ENCODE results near the gene PKN1.

PKN1 gene

GRCh38 chr19:14412996-14413692 lies 20.0 kb upstream of the PKN1 start:
- no CpG with 5 or more reads among the region's 15 CpGs for whole genome bisulfite sequencing (ENCODE audit: extremely low coverage, insufficient coverage, low lambda C conversion rate)
- Histone ChIP-seq H3K79me1 (ENCODE audit: low read length) (peaks cover 21% of the 10 kb centered on the region), H3K79me2 (ENCODE audit: control insufficient read depth, insufficient read depth, low read length) (peaks cover 62% of the 10 kb centered on the region), H3K27me3 (ENCODE audit: insufficient read depth, low read length, poor library complexity) (no peaks in the 10 kb centered on the region), H2AK5ac (ENCODE audit: low read length) (no peak overlapping the region), H3K23ac (ENCODE audit: low read length) (no peak overlapping the region), H3K56ac (ENCODE audit: low read length) (no peak overlapping the region), H2BK5ac (ENCODE audit: low read length) (no peak overlapping the region), H3K4me2 (ENCODE audit: low read length) (no peak overlapping the region), H3K4me1 (ENCODE audit: control insufficient read depth, low read depth, low read length) (no peaks in the 10 kb centered on the region), H4K8ac (ENCODE audit: low read depth, low read length) (no peak overlapping the region), H3K18ac (ENCODE audit: low read length) (no peak overlapping the region), H4K5ac (ENCODE audit: low read length) (no peak overlapping the region), H2BK120ac (ENCODE audit: low read depth, low read length) (no peak overlapping the region), H3K27ac (ENCODE audit: low read depth, low read length) (no peak overlapping the region), H2BK15ac (replicated peaks; ENCODE audit: low read depth) (no peak overlapping the region), H3K4ac (ENCODE audit: low read depth, low read length) (no peak overlapping the region), H3K9ac (ENCODE audit: low read length) (no peak overlapping the region), H3K36me3 (ENCODE audit: control insufficient read depth, insufficient read depth, low read length) (peaks cover 22% of the 10 kb centered on the region), H3K4me3 (ENCODE audit: low read length) (no peak overlapping the region)
- no peak for DNase-seq

GRCh38 chr19:14413693-14414181 lies 19.4 kb upstream of the PKN1 start:
- H3K4me1 ChIP-seq (ENCODE audit: control insufficient read depth, low read depth, low read length), result no peaks in the 10 kb centered on the region
- H3K79me2 ChIP-seq (ENCODE audit: control insufficient read depth, insufficient read depth, low read length), result peaks cover 68% of the 10 kb centered on the region
- no peak overlapping the region for H3K18ac ChIP-seq (ENCODE audit: low read length)
- H3K4me2 ChIP-seq (ENCODE audit: low read length), result no peak overlapping the region
- no peak overlapping the region for H2AK5ac ChIP-seq (ENCODE audit: low read length)
- H2BK5ac ChIP-seq (ENCODE audit: low read length), result no peak overlapping the region
- H3K79me1 ChIP-seq (ENCODE audit: low read length), result peaks cover 21% of the 10 kb centered on the region
- H3K4ac ChIP-seq (ENCODE audit: low read depth, low read length), result no peak overlapping the region
- H4K5ac ChIP-seq (ENCODE audit: low read length), result no peak overlapping the region
- H2BK120ac ChIP-seq (ENCODE audit: low read depth, low read length), result no peak overlapping the region
- H3K4me3 ChIP-seq (ENCODE audit: low read length), result no peak overlapping the region
- H3K9ac ChIP-seq (ENCODE audit: low read length), result no peak overlapping the region
- no CpG with 5 or more reads among the region's 3 CpGs for WGBS (ENCODE audit: extremely low coverage, insufficient coverage, low lambda C conversion rate)
- H3K23ac ChIP-seq (ENCODE audit: low read length), result no peak overlapping the region
- H4K8ac ChIP-seq (ENCODE audit: low read depth, low read length), result no peak overlapping the region
- DNase-seq, result no peak
- H3K27ac ChIP-seq (ENCODE audit: low read depth, low read length), result no peak overlapping the region
- no peak overlapping the region for H3K56ac ChIP-seq (ENCODE audit: low read length)
- peaks cover 22% of the 10 kb centered on the region for H3K36me3 ChIP-seq (ENCODE audit: control insufficient read depth, insufficient read depth, low read length)
- no peaks in the 10 kb centered on the region for H3K27me3 ChIP-seq (ENCODE audit: insufficient read depth, low read length, poor library complexity)
- no peak overlapping the region for H2BK15ac ChIP-seq (replicated peaks; ENCODE audit: low read depth)

GRCh38 chr19:14414926-14415690 lies 18.0 kb upstream of the PKN1 start:
- peaks cover 17% of the 10 kb centered on the region for H3K36me3 ChIP-seq (ENCODE audit: control insufficient read depth, insufficient read depth, low read length)
- no peak overlapping the region for H2BK15ac ChIP-seq (replicated peaks; ENCODE audit: low read depth)
- peaks cover 21% of the 10 kb centered on the region for H3K79me1 ChIP-seq (ENCODE audit: low read length)
- no peaks in the 10 kb centered on the region for H3K4me1 ChIP-seq (ENCODE audit: control insufficient read depth, low read depth, low read length)
- no CpG with 5 or more reads among the region's 8 CpGs for WGBS (ENCODE audit: extremely low coverage, insufficient coverage, low lambda C conversion rate)
- H2BK5ac ChIP-seq (ENCODE audit: low read length), result no peak overlapping the region
- no peak overlapping the region for H3K56ac ChIP-seq (ENCODE audit: low read length)
- no peak overlapping the region for H3K27ac ChIP-seq (ENCODE audit: low read depth, low read length)
- H3K9ac ChIP-seq (ENCODE audit: low read length), result no peak overlapping the region
- H3K27me3 ChIP-seq (ENCODE audit: insufficient read depth, low read length, poor library complexity), result no peaks in the 10 kb centered on the region
- H2BK120ac ChIP-seq (ENCODE audit: low read depth, low read length), result no peak overlapping the region
- no peak overlapping the region for H3K18ac ChIP-seq (ENCODE audit: low read length)
- H3K4ac ChIP-seq (ENCODE audit: low read depth, low read length), result no peak overlapping the region
- H3K4me2 ChIP-seq (ENCODE audit: low read length), result no peak overlapping the region
- no peak overlapping the region for H3K4me3 ChIP-seq (ENCODE audit: low read length)
- no peak for DNase-seq
- no peak overlapping the region for H4K5ac ChIP-seq (ENCODE audit: low read length)
- H2AK5ac ChIP-seq (ENCODE audit: low read length), result no peak overlapping the region
- no peak overlapping the region for H3K23ac ChIP-seq (ENCODE audit: low read length)
- H3K79me2 ChIP-seq (ENCODE audit: control insufficient read depth, insufficient read depth, low read length), result peaks cover 69% of the 10 kb centered on the region
- no peak overlapping the region for H4K8ac ChIP-seq (ENCODE audit: low read depth, low read length)

GRCh38 chr19:14416817-14417231 lies 16.3 kb upstream of the PKN1 start:
- H3K23ac ChIP-seq (ENCODE audit: low read length), result no peak overlapping the region
- WGBS (ENCODE audit: extremely low coverage, insufficient coverage, low lambda C conversion rate), result no CpG with 5 or more reads among the region's 6 CpGs
- H2BK15ac ChIP-seq (replicated peaks; ENCODE audit: low read depth), result no peak overlapping the region
- H2AK5ac ChIP-seq (ENCODE audit: low read length), result no peak overlapping the region
- no peak overlapping the region for H3K4me3 ChIP-seq (ENCODE audit: low read length)
- peak overlapping the region; percentile 7 for H3K9ac ChIP-seq (ENCODE audit: low read length)
- H3K79me2 ChIP-seq (ENCODE audit: control insufficient read depth, insufficient read depth, low read length), result peaks cover 67% of the 10 kb centered on the region
- H3K36me3 ChIP-seq (ENCODE audit: control insufficient read depth, insufficient read depth, low read length), result peaks cover 8% of the 10 kb centered on the region
- no peak overlapping the region for H3K4me2 ChIP-seq (ENCODE audit: low read length)
- H2BK5ac ChIP-seq (ENCODE audit: low read length), result no peak overlapping the region
- no peaks in the 10 kb centered on the region for H3K27me3 ChIP-seq (ENCODE audit: insufficient read depth, low read length, poor library complexity)
- no peak overlapping the region for H4K5ac ChIP-seq (ENCODE audit: low read length)
- no peaks in the 10 kb centered on the region for H3K4me1 ChIP-seq (ENCODE audit: control insufficient read depth, low read depth, low read length)
- H3K56ac ChIP-seq (ENCODE audit: low read length), result peak overlapping the region; percentile 47
- H3K79me1 ChIP-seq (ENCODE audit: low read length), result peaks cover 16% of the 10 kb centered on the region
- no peak overlapping the region for H3K27ac ChIP-seq (ENCODE audit: low read depth, low read length)
- no peak overlapping the region for H2BK120ac ChIP-seq (ENCODE audit: low read depth, low read length)
- no peak overlapping the region for H3K4ac ChIP-seq (ENCODE audit: low read depth, low read length)
- no peak overlapping the region for H4K8ac ChIP-seq (ENCODE audit: low read depth, low read length)
- no peak for DNase-seq
- H3K18ac ChIP-seq (ENCODE audit: low read length), result no peak overlapping the region

- no peak for DNase-seq
These were observed 14.3 kb upstream of the PKN1 start for GRCh38 chr19:14418856-14419105.

More at GRCh38 chr19:14418856-14419105, 14.3 kb upstream of the PKN1 start:
- Histone ChIP-seq H3K9ac (ENCODE audit: low read length) (peak overlapping the region; percentile 93), H3K4me1 (ENCODE audit: control insufficient read depth, low read depth, low read length) (no peaks in the 10 kb centered on the region), H2AK5ac (ENCODE audit: low read length) (no peak overlapping the region), H2BK5ac (ENCODE audit: low read length) (no peak overlapping the region), H4K5ac (ENCODE audit: low read length) (no peak overlapping the region), H3K18ac (ENCODE audit: low read length) (peak overlapping the region; percentile 92), H3K36me3 (ENCODE audit: control insufficient read depth, insufficient read depth, low read length) (peaks cover 2% of the 10 kb centered on the region), H3K4ac (ENCODE audit: low read depth, low read length) (peak overlapping the region; percentile 45), H2BK15ac (replicated peaks; ENCODE audit: low read depth) (no peak overlapping the region), H3K79me1 (ENCODE audit: low read length) (peaks cover 5% of the 10 kb centered on the region), H4K8ac (ENCODE audit: low read depth, low read length) (no peak overlapping the region), H3K79me2 (ENCODE audit: control insufficient read depth, insufficient read depth, low read length) (peaks cover 50% of the 10 kb centered on the region), H3K27ac (ENCODE audit: low read depth, low read length) (peak overlapping the region; percentile 61), H3K23ac (ENCODE audit: low read length) (no peak overlapping the region), H3K56ac (ENCODE audit: low read length) (peak overlapping the region; percentile 99), H3K4me2 (ENCODE audit: low read length) (peak overlapping the region; percentile 40), H3K4me3 (ENCODE audit: low read length) (peak overlapping the region; percentile 95), H2BK120ac (ENCODE audit: low read depth, low read length) (no peak overlapping the region), H3K27me3 (ENCODE audit: insufficient read depth, low read length, poor library complexity) (no peaks in the 10 kb centered on the region)
- WGBS (ENCODE audit: extremely low coverage, insufficient coverage, low lambda C conversion rate), result no CpG with 5 or more reads among the region's 23 CpGs

All from mesendoderm (in vitro differentiated cells).